Measurements from ENCODE around the gene TEAD2. TPM values are rescaled to one million over a fixed set of nuclear protein-coding genes. Genes with fewer than 3 reads are reported as not detected.

The TEAD2 gene
- total and polyA plus RNA-seq, 10 of the 15 experiments (the other 5 are each of a cell fraction or from before 2014, with no cell fraction given) = 0.04 to 0.26 (median 0.11) TPM; not detected in 3

GRCh38 chr19:49335071-49335783, 27.0 kb downstream of the TEAD2 start, which contains the start of gene CD37 (continued):
- TF ChIP-seq, protein P1, sequence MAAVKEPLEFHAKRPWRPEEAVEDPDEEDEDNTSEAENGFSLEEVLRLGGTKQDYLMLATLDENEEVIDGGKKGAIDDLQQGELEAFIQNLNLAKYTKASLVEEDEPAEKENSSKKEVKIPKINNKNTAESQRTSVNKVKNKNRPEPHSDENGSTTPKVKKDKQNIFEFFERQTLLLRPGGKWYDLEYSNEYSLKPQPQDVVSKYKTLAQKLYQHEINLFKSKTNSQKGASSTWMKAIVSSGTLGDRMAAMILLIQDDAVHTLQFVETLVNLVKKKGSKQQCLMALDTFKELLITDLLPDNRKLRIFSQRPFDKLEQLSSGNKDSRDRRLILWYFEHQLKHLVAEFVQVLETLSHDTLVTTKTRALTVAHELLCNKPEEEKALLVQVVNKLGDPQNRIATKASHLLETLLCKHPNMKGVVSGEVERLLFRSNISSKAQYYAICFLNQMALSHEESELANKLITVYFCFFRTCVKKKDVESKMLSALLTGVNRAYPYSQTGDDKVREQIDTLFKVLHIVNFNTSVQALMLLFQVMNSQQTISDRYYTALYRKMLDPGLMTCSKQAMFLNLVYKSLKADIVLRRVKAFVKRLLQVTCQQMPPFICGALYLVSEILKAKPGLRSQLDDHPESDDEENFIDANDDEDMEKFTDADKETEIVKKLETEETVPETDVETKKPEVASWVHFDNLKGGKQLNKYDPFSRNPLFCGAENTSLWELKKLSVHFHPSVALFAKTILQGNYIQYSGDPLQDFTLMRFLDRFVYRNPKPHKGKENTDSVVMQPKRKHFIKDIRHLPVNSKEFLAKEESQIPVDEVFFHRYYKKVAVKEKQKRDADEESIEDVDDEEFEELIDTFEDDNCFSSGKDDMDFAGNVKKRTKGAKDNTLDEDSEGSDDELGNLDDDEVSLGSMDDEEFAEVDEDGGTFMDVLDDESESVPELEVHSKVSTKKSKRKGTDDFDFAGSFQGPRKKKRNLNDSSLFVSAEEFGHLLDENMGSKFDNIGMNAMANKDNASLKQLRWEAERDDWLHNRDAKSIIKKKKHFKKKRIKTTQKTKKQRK (IDR thresholded peaks at IDR 0.05; ENCODE audit: low read depth, low read length) = no peak
- TF ChIP-seq RCOR1 (conservative IDR thresholded peaks at IDR 0.05; ENCODE audit: low read depth, low read length) = no peak; the same call in 1 of the 2 replicates
- no peak for TF ChIP-seq HSF1 (IDR thresholded peaks at IDR 0.05; ENCODE audit: low read depth, low read length)
- TF ChIP-seq, protein P2, sequence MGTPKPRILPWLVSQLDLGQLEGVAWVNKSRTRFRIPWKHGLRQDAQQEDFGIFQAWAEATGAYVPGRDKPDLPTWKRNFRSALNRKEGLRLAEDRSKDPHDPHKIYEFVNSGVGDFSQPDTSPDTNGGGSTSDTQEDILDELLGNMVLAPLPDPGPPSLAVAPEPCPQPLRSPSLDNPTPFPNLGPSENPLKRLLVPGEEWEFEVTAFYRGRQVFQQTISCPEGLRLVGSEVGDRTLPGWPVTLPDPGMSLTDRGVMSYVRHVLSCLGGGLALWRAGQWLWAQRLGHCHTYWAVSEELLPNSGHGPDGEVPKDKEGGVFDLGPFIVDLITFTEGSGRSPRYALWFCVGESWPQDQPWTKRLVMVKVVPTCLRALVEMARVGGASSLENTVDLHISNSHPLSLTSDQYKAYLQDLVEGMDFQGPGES (IDR thresholded peaks at IDR 0.05) = no peak
- TF ChIP-seq CREB1 (IDR thresholded peaks at IDR 0.05; ENCODE audit: low read depth) = no peak
- no peak for TF ChIP-seq HDAC6 (IDR thresholded peaks at IDR 0.05; ENCODE audit: unreplicated experiment)
- 0 out of 2 replicates have a peak, but pooled peaks have one; percentile 33 for TF ChIP-seq YY1 (IDR thresholded peaks at IDR 0.05; ENCODE audit: low read depth, low read length)
- TF ChIP-seq KLF5 (IDR thresholded peaks at IDR 0.05; ENCODE audit: partially characterized antibody) = no peak
- no peak for TF ChIP-seq SP1 (IDR thresholded peaks at IDR 0.05; ENCODE audit: low read depth, low read length)
- TF ChIP-seq GATAD2B (conservative IDR thresholded peaks at IDR 0.05; ENCODE audit: low read depth) = peak; percentile 83
